ENCODE results near the gene AJAP1.

Gene AJAP1

DNA sequence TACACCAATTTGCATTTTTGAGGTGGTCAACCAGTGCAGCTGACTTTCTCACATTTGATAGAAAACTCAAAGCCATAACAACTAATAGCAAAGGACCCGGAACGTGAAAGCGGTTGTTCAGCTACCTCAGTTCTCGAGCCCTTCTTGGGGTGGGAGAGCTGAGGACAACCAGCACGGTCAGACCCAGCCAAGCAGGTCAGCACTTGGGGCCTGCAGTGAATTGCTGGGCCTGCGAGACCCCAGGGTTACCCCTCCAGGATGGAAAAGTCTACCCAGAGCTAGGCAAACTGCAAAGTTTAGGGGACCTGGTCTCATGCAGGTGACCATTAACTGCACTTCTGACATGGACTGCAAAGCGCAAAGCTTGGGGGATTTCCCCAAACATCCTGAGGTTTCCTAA lies 23.8 kb upstream of the AJAP1 start:
- DNase-seq (ENCODE audit: low spot score): no peak

DNA sequence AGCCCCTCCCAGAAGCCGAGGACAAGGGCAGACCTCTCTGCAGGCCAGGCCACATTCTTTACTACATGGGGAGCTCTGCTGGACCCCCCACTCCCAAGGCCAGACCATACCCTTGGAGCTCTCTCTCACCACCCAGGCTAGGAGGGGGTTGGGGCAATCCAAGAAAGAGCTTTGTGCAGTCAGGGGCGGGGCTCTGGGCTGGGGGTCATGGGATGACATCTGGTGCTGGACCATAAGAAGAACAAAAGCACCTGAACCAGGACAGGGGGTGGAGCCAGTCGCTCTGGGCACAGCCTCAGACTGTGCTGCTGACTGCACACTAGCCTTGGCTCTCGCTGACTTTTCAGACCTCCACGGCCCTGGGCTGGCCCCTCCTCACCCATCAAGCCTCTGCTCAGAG lies 23.1 kb upstream of the AJAP1 start:
- no peak for DNase-seq (ENCODE audit: low spot score)

DNA sequence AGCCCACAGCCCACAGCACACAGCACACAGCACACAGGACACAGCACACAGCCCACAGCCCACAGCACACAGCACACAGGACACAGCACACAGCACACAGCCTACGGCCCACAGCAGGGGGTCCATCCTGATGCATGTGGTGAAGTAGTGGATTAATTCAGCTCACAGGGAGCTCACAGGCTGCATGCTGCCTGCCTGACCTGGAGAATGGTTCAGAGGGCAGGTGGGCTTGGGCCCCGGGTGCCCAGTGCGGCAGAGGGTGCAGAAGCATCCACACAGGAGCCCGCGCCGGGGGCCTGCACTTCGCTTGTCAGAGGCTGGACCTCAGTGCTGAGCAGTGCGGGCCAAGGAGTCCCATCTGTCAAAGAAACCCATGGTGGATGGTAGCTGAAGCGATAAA lies 21.1 kb upstream of the AJAP1 start:
- DNase-seq (ENCODE audit: low spot score): no peak

DNA sequence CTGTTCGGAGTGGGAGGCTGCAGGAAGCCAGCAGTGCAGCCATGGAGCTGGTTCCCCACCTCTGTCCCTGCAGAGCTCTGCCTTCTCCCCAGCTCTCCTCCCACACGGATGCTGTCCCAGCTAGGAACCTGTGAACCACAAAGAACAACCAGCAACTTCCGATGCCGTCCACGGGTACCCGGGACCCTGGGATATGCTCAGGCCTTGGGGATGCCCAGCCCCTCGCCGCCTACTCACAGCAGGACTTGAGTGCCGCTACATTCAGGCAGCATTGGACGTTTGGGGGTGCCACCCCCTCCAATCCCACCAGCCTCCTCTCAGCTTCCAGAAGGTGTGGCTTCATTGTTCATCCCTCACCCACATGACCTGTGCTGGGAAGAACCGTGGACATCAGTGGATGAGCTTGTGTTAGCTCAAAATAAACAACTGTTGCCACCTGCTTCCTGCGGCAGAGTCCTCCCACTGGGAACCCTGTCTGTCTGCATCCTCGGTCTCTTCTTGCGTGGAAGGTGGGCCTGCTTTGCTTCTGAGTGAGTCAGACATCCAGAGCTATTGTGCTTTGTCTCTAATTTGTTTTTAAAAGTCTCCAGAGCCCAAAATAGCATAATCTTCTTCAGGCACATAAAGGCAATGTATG lies 20.1 kb upstream of the AJAP1 start:
- no peak for DNase-seq (ENCODE audit: low spot score)

DNA sequence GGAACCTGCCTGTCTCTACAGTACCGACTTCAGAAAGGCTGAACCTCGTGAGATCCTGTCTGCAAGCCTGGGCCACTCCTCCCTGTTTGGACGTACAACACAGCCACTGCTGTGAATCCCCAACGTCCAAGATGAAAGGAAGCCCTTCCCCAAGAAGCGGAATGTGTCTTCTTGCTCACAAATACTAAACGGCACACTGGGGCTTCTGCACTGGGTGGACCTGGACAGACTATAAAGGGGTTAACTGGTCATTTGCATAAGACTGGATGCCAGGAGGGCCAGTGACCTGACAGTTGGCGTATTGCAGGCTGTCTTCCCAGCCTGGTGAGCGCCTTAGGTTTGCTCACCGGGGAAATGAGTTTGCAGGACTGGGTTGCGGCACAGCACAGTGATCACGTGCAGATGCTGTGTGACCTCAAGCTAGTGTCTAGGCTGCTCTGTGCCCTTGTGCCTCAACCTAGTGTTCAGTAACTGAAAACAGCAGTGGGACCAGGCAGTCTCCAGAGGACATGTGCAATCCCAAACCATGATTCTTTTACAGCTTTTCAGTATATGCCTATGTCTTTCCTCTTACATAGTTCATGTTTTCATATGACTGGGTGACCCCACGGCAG lies 19.5 kb upstream of the AJAP1 start:
- DNase-seq (ENCODE audit: low spot score): no peak

DNA sequence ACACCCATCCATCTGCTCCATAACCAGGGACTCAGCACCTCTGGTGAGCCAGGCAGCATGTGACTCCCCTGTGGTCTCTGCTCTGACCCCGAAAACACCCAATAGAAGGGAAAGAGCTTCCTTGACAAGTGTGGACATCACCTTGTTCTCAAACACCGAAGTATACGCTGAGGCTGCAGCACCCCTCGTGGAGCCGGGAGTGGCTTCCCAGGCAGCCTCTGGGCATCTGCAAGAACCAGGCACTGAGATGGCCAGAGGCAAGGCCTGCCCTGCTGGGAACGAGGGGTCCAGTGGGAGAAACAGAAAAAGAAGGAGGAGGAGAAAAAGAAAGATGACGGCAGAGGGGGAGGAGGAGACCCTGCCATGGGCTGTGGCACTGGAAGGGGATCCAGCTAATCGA lies 18.2 kb upstream of the AJAP1 start:
- no peak for DNase-seq (ENCODE audit: low spot score)

DNA sequence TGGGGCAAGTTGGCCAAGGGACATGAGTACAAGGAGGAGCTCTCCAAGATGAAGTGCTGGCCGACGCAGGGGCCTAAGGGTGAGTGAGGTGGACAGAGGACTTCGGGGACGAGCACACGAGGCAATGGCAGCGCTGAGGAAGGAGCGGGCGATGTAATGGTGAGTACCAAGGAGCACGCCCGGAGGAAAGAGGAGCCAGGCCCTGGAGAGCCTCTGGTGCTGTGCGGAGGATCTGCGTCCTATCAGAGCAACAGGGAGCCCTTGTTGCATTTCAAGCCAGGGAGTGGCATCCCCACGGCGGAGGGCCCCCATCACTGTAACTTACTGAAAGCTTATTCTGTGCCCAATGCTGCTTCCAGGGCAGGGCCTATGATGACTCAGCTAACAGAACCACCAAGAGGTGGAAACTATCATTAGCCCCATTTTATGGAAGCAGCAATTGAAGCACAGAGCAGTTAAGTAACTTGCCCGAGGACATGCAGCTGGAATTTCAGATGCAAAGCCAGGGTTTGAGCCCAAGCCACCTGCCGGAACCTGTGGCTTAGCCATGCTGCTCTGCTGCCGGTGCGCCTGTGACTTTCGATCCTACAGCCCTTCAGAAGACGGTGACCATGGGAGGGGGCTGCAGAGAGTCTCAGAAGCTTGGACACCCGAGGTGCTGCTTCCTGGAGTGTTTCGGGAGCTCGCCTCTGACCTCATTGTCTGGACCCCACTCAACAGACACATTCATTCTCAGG lies 17.6 kb upstream of the AJAP1 start:
- DNase-seq (ENCODE audit: low spot score): no peak

DNA sequence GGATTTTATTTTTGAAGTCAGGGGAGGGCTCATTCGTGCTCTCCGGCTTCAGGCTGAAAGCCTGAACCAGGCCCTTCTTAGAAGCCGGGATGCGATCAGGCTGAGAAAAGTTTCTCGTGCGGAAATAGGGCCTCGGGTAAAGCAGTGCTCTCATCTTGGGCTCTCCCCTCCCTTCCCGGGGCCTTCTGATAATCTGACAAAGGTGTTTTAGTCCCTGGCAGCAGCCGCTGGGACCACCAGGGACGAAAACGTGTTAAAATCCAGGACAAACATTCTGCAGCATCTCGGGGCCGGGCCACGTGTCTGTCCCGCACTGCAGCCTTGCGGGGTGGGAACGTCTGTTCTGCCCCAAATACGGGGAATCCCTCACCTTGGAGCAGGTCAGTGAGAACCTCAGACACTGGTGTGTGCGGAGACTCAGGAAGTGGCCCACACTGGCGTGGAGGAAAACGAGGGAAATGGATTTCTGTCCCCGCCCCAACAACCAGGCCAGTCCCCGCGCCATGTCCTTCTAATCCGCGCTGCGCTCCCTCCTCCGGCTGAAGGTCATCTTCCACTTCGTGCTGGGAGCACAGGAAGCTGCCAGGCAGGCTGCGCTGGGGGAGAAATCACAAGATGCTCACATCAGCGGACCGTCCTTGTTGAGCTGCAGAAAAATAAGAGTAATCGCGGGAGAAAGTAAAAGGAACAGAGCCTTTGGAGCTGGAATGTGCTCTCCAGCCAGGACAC lies 16.6 kb upstream of the AJAP1 start:
- DNase-seq (ENCODE audit: low spot score): no peak

DNA sequence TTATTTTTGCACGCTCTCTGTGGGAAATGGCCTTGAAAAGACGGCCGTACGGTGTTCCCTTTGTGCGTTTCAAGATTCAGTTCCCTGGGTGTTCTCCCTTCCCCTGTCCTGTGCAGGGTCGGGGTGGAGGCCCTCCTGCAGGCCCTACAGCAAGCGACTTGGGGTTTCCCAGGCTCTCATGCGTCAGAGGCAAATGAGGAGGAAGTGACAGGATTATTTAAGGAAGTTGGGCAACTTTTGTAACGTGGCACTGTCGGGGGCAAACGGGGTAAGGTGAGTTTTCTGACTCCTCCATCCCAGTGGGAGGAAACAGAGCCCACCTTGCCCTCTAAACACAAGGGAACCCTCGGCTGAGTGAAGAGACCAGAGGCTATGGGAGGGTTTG lies 16.1 kb upstream of the AJAP1 start:
- no peak for DNase-seq (ENCODE audit: low spot score)

DNA sequence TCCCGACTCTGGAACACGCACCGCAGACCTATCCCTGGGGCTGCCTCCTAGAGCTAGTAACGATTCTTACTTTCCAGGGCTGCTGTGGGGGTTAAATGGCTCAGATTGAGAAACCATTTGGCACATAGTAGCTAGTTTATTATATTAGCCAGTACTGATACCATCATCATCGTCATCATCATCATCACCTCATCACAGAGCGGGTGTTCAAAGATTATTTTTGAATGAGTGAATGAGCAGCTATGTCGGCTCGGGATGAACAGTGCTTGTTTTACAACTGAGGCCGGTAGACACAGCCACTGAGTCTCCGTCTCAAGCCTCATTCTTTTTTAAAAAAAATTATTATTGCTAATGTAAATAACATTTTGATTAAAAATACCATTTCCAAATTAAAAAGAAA lies 13.5 kb upstream of the AJAP1 start:
- no peak for DNase-seq (ENCODE audit: low spot score)

DNA sequence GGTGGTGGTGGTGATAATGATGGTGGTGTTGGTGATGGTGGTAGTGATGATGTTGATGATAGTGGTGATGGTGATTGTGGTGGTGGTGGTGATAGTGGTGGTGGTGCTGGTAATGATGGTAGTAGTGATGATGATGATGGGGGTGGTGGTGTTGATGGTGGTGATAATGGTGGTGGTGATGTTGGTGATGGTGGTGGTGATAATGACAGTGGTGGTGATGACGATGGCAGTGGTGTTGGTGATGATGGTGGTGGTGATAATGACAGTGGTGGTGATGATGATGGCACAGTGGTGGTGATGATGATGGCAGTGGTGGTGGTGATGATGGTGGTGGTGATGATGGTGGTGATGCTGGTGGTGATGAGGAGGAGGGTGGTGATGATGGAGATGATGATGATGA lies 7.0 kb upstream of the AJAP1 start:
- DNase-seq (ENCODE audit: low spot score): no peak

DNA sequence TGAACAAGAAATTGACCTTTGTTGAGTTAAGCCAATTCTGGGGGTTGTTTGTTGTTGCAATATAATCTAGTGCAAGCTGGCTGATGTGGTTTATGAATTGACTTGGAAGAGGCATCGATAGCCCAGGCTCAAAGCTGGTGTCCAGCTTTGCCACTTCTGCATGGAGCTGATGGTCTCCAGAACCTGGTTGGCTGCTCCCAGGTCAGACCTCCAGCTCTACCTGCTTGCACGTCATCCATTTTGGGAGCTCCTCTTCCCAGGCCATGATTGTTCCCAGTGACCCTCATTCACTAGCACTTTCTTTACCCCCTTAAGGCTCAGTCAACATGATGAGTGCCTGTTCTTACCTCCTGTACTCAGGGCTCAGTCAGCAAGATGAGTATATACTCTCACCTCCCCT lies 5.8 kb upstream of the AJAP1 start:
- no peak for DNase-seq (ENCODE audit: low spot score)

DNA sequence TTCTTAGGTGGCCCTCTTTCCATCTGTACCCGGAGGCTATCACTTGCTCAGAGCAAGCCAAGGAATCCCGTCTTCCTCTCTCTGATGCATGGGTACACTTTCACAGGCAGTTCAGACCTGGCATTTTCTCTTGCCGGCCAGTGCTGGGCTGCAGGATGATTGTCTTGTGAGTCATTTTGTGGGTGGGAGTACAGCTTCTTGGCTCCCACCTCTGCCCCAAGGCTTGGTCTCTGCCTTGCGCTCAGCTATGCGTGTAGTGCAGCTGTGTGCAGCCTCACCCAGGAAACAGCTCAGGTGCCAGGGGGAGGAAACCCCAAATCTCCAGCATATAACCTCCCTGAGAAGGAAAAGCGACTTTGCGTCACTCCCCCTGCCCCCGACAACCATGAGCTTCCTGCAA lies 3.9 kb upstream of the AJAP1 start:
- no peak for DNase-seq (ENCODE audit: low spot score)

DNA sequence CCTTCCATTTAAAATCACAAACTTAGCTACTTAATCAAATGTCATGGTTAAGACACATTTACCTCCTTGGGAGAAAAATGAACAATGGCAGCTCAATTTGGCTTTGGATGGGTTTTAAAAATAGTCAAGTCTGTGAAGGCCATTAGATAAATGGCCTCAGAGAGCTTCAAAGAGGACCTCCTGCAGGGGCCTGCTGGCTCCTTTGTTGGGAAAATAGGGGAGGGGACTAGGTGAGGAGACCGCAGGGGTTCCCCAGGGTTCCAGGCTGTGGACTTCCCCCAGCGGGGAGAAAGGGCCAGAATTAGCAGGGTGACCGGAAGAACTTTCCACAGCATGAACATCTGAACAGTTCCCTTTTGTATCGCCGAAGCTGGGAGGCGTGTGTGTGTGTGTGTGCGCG lies 3.4 kb upstream of the AJAP1 start:
- DNase-seq (ENCODE audit: low spot score): no peak

DNA sequence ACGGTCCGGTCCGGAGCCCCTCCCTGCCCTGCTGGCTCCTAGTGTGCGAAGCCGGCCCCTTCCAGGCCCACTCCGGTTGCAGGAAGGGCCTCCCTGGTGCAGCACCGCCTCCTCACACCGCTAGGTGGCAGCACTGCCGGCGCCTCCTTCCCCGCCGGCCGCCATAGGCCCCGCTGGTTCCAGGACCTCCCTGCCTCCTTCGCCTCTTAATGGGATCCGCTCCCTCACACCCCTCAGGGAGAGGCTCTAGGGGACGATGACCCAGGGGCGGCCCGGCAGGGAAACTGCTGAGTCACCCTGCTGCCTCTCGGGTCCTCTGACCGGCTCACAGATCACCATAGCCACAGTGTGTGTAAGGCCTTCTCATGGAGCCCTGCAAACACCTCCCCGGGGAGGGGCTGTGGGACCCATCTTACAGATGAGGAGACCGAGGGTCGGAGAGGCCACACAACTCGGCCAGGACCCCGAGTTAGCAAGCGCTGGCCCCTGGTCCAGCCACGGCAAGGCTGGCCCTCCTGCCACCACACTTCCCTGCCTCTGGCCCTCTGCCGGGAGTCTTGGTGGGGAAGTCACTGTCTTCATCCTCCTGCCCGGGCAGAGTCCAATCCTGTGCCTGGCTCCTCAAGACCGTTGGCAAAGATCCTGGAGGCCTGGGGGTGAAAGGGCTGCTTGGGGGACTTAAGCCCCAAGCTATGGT lies 1.6 kb upstream of the AJAP1 start:
- peak; percentile 85 for DNase-seq (ENCODE audit: low spot score)

DNA sequence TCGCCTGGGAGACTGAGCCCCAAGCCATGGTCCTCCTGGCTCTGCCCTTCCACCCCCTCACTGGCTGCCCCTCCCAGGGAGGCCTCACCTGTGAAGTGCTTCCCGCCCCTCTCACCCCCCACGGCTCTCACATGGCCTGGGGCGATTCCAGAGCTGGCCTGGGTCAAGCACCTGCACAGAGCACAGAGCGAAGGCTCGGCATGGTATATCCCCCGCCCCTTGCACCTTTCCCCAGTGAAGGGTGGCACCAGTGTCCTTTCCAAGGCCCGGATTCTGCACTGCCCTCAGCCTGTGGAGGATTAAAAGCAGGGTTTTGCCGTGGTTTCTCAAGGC lies 1.1 kb upstream of the AJAP1 start:
- no peak for DNase-seq (ENCODE audit: low spot score)

DNA sequence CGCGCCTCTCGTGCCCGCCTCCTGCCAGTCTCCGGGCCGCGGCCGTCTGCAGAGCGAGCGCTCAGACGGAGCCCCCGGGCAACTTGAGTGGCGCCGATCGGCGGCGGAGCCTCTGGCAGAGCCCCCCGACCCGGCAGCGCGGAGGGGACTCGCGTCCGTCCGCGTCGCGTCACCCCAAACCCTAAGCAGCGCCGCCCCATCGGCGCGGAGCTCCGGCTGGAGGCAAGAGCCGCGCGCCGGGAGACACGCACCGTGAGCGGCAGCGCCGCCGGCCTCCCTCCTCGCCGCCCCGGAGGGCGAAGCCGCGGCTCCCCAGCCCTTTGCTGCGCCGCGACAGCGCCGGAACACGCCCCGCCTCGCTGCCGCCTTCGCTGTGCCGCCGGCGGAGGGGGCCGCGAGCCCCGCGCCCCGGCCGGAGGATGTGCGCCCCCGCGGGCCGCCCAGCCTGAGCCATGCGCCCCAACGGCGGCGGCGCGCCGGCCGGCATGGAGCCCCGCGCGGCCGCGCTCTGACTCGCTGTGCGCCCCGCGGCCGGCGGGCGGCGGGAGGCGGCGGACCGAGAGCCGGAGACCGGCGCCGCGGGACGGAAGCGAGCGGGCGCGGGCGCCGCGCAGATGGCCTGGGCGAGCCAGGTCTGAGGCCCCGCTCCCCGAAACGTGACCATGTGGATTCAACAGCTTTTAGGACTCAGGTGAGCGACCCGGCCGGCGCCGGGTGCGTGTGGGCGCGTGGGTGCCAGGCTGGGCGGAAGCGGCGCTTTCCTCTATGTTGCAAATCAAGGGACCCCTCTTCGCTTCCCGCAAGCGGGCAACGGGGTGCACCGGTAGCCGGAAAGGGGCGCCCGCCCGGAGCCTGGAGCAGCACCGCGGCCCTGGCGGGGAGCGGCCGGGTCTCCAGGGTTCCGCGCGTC lies 610 bp downstream of the AJAP1 start:
- no peak for DNase-seq (ENCODE audit: low spot score)

DNA sequence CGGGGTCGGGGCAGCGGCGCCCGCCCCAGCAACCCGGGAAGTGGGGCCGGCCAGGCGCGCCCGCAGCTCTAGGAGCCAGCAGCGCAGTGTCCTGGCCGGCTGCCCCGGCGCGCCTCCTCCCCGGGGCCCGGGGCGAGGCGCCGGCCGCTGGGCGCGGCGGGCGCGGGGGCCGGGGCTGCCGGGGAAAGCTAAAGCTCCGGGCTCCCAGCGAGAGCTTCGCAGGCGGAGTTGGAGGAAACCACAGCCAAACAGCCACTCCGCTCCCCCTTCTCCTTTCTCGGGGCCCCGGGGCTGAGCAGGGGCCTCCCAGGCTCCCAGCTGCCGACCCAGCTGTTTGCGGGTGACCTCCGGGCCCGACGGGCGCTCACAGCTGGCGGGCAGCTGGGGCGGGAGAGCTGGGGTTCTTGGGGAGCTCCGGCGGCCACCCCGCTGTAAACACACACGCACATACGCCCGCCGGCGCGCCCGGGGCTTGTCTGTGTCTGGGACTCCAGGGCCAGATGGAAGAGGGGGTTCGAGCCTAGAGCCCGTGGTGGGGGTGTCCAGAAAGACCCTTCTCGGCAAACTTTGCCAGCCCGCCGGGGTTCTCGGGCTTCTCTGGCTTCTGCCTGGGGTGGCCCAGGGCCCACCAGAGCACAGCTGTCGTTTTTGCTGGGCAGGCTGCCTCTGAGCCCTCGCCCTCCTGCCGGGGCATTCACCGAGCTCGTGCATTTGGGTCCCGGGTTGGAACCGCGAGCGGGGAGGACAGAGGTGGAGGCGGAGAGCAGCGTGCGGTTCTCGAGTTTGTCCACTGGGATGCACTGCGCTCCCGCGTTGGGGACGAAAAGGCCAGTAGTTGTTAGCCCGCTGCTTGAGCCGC lies 1.5 kb downstream of the AJAP1 start:
- DNase-seq (ENCODE audit: low spot score): peak; percentile 57

DNA sequence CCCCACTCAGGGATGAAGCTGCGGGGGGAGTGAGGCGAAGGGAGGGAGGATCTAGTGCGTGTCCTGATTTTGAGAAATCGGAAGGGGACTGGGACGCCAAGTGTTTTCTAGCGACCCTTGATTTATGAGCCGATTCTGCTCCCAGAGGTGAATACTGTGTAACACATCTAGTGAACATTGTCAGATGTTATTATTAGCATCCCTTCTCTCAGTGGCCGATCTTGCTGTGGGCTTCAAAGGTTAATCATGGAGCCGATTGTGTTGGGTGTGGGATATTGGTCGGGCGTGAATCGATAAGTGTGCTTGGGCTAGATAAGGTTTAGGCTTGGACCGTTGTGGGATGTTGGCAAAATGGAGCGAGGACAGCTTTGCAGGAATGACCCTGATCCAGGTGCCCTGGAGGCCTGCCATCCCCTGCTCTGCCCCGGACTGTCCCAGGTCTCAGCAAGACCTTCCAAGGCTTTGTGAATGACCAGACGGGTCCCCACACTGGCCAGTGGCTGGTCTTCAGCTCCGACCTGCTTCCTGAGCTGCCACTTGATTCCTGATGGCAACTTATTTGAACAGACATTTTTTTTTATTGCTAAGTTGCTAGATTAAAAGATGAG lies 2.2 kb downstream of the AJAP1 start:
- DNase-seq (ENCODE audit: low spot score): no peak

DNA sequence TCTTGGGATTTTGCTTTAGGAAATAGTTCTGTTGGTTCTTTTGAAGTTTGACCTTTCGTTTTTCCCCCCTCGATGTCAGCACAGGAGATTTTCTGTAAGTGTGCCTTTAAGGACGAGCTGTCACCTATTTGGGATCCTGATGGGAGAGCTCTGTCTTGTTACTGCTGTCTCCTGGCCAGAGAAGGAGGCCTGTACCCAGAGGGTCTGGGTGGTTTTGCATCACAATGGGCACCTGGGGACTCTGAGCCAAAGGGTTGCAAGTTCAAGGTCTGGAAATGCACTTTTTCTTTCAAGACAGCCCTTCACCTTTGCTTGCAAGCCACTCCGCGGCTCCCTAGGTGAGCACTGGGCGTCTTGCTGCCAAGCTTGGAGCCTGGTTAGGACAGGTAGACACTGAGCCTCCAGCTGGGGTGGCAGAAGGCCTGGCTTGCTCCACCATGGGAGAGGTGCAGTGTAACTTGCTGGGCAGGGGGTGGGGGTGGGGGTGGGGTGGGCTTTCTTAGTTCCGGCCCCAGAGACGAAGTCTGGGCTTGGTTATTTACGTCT lies 2.9 kb downstream of the AJAP1 start:
- no peak for DNase-seq (ENCODE audit: low spot score)
